ENCODE measurements around the gene ROPN1.
"Not testable (repeated sequence)": the region's sequence is repeated elsewhere in the genome, so short reads cannot be mapped to it uniquely, and the experiment has no call there.

The ROPN1 gene

GRCh38 chr3:123986427-123986826 is 5.5 kb downstream of the ROPN1 start:
- DNase-seq = no peak

DNA sequence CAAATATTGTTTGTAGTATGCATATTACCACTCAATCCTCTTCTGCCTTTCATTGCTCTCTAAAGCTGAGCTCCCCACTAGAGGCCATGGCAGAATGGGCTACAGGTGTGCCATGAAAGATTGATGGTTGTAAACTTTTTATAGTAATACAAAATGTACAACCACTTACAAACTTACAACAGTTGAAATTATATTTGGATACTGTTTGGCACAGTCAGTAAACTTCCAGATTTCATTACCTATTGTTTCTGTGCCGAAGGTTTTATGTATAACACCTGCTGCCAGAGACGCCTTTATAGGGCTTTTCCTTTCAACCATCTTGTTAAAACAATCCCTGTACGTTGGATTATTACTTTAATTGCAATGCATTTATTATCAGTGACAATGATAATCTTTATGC is 7.0 kb downstream of the ROPN1 start:
- no peak for DNase-seq

DNA sequence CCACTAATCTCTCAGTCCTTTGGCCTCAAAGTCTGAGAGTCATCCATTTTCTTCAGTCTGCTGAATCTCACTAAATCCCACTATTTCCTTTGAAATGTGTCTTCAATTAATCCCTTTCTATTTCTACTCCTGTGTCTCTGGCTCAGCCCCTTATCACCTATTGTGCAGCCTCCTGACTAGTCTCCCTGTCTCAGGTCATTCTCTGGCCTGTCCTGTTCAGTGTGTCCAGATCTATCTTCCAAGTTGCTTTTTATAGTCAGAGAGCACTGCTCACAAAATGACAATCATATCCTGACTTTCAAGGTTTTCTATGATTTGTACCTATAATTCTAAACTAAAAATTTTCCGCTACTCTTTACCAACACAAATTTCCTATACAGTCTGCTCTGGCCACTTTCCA is 7.6 kb downstream of the ROPN1 start:
- no peak for DNase-seq

DNA sequence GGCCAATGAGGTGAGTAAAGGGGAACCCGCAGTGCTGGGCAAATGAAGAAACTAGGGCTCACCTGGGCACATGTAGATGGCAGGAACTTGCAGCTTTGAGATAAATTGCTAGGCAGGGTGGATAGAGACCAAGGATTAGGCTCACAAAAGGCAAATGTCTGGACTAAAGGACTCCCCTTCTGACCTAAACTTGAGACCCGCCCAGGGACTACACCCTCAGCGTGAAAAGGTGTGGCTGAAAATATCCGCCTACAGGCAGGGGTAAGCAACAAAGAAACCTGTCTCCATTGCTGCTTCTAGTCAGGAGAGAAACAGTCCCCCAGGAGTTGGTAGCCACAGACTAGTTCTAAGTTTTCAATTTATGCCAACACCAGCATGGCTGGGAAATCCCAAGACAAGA is 10.6 kb downstream of the ROPN1 start:
- not testable (repeated sequence) for DNase-seq

- no peak for DNase-seq
Observed at GRCh38 chr3:123980539-123980938, 11.4 kb downstream of the ROPN1 start.

DNA sequence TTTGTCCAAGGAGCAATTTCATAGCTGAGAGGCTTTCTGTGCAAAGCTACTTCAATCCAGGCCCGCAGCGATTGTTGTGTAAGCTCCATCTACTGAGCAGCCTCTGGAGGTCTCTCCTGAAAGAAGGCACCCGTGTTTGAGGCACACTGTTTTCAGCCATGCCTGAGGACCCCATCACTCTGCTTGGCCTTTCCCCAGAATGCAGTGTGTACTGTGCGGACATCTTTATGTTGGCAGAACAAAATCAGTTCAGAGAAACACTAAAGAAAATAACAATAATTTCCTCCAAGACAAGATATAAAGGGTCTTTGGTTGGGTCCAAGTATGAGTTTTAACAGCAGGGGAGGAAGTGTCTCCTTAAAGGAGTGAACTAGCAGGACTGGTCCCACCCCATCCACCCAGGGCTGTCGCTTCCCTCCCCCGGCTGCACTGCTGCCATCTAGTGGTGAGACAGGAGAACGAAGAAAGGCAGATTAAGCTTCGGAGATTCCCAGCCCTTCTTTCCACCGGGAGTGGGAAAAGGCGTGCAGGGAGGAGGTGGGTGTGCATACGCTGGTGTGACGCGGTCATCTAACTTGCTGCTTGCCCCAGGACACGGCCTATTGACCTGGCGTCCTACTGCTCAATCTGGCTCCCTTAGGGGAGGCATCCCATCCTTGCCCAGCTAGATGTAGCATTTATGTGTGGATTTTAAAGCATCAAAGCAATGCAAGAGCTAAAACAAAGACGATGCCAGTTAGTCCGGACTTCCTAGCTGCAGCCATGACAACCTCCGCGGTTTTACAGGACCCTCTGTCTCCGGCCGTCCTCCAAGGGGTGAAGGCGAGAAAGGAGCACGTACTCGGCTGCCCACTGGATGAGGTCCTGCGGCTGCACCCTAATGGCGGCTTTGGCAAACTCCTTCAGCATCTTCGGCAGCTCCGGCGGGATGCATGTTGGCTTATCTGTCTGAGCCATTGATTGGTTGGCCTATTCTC is 12.1 kb downstream of the ROPN1 start:
- peak; percentile 39 for DNase-seq

GRCh38 chr3:123976904-123977303 is 15.0 kb downstream of the ROPN1 start:
- DNase-seq = not testable (repeated sequence)

DNA sequence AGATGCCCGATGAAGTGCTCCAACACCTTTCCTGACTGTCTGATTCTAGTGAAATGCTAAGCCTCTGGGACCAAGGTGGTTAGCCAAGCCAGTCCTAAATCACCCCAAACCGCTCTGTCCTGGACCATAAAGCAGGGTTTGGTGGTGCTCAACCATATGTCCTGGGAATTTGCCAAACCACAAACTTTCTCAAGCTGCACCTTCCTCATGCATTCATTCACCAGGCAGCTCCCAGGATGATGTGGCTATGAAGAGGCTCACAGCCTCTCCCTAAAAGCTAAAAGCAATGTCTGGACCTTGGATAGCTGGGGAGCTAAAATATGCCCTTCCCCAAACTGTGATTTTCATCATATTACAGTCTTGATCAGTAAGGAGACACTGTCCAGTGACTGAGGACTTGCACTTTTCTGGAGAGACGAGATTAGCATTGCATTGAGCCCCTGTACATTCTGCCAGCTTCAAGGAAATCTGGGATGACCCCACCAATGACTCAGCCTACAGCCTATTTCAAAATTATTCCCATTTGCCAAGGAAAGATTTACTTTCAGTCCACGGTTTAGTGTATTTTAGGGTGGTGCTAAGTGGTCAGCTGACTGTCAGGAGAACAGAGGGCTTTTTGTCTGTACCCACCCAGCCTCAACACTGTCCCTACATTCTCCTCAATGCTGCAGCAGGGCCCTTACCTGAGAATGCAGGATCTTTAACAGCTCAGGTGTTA is 15.6 kb downstream of the ROPN1 start:
- DNase-seq = not testable (repeated sequence)

DNA sequence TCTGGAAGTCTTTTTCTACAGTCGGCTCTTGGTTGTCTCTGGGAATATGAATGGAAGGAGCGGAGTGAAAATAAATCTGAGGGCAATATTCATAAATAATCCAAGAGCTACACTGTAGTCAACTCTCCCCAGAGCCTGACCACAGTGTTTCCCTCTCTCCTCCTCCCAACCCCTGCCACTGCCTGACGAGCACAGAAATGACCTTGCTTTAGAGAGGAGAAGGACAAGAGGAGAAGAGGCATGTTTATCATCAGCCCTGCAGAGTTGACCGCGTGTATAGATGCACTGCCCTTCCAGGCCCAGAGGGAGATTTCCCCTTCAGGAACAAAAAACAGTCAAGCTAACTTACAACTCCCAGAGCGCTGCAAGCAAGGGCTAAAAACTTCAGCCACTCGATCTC is 16.9 kb downstream of the ROPN1 start:
- DNase-seq = not testable (repeated sequence)

DNA sequence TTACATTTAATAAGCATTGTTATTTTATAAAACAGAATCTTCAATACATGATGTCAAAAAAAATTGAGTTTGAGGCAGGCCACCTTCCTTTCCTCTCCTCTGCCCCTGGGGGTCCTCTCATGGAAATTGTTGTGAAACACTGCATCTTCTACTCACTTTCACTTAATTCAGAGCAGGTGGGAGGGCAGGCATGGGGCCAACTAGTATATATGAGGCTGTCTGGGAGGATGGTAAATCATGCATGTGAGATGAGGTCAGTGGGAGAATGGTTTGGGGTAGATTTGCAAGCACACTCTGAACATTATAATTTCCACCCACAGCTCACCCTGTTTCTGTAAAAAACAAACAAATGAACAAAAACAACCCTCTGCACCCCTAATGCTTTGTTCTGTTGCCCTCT is 20.5 kb downstream of the ROPN1 start:
- DNase-seq = no peak

DNA sequence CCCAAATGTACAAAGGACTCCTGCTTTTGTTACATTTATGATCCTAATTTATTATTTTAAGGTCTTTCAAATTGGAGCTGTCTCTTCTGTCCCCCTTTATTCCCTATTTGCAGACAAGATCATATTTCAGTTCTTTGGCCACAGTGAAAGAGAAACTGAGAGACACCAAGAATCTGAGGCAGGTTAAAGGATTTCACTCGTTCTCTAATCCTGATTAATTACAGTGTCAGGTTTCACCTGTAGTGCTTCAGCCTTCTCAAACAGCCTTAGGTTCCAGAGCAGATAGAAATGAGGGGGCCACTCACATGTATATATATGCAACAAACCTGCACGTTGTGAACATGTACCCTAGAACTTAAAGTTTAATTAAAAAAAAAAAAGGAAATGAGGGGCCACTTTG is 24.7 kb downstream of the ROPN1 start:
- not testable (repeated sequence) for DNase-seq

- not testable (repeated sequence) for DNase-seq
Observed at GRCh38 chr3:123966799-123967198, 25.1 kb downstream of the ROPN1 start.

DNA sequence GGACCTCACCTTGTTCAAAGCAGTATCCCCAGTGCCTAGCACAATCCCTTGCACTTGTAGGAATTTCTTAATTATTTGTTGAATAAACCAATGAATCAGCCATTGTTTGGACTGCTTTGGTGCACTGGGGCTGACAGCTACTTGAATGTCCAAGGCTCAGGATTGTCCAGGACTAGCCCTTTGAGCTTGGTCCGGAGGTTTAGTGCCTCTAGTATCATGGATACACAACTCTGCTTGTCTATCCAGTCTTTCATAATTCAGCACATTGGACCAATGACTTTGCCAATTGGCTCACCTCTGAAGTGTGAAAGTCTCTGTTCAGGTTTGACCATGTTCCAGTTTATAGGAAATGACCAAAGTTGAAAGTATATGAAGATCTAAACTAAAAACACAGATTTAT is 27.1 kb downstream of the ROPN1 start:
- not testable (repeated sequence) for DNase-seq

- no peak for DNase-seq
Observed at GRCh38 chr3:123961508-123961856, 30.4 kb downstream of the ROPN1 start.

DNA sequence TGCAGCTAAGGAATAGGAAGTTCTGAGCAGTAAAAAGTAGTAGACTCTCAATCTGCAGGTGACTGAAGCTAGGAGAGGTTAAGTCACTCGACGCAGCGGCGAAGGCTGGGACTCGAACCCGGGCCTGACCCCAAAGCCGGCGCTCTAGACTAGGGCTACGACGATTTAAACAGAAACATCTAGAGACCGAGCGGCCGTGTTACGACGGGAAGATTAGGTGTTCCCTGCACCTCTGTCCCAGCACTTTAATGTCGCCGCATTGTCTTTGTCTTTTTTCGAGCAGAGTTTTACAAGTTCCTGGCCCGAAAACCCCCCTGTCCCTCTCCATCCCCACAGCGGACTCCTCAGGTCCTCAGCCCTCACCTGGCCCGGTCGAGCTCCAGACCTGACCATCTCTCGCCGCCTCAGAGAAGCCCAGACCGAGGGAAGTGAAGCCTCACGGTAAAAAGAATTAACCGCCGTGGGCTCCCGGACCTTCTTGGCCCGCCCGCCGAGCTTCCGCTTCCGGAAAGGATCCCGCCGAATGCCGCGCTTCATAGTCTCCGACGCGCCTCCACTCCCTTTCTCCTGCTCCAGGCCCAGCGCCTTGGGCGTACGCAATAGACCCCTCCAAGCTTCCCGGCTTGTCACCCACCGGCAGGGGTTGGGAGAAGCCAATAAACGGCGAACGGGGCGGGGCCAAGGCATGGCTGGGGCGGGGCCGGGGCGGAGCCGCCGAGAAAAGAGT is 31.0 kb downstream of the ROPN1 start, which contains the start of gene CCDC14:
TSS of gene CCDC14 (minus strand) at position 449 of the 727 bp plus-strand sequence. CDS start at position 393, 56 bp downstream.
- DNase-seq = peak; percentile 93

DNA sequence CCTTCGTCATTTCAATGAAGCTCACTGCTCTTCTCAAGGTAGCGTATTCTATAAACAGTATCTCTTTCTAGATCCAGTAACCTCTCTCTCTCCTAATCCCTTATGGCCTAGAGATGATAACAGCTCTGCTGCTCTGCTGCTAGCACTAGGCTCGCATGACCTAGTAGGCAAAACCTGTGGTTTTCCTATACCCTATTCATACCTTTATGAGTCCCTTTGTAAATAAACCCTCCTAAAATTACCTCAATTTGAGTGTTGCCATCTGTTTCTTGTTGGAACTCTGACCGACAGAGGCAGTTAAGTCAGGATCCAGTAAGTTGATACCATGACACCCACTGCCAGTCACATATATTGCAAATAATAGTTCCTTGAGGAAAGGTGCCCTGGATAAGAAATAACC is 38.2 kb downstream of the ROPN1 start:
- peak; percentile 96 for DNase-seq

DNA sequence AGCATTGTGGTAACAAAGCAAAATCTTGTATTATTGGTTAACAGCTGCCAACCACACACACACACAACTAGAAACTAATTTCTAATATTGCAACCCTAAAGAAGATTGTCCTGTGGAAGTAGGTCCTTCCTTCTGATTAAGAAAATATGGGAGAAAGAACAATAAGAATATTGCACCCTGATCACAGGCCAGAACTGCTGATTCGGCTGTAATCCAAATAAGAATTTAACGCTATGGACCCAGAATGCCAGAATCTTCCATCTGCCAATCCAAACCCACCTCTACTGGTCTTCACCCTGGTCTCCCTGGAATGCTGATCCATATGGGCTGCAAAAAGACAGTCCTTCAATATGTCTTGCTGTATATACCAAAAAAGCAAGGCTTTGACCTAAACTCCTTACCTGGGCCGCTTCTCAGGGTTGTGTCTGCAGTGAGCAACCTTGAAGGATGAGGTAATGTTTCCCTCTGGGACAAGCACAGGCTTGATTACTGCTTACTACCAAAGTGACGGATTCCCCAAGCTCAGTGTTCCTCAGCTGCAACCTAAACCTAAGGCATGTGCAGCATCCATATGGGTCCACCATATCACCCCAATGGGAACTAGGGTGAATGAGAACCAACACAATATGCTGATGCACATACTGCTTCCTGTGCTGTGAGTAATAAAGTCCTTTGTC is 38.9 kb downstream of the ROPN1 start:
- DNase-seq = no peak

GRCh38 chr3:123951522-123952447 is 40.1 kb downstream of the ROPN1 start:
- no peak for DNase-seq

GRCh38 chr3:123949641-123950040 is 42.3 kb downstream of the ROPN1 start:
- no peak for DNase-seq

DNA sequence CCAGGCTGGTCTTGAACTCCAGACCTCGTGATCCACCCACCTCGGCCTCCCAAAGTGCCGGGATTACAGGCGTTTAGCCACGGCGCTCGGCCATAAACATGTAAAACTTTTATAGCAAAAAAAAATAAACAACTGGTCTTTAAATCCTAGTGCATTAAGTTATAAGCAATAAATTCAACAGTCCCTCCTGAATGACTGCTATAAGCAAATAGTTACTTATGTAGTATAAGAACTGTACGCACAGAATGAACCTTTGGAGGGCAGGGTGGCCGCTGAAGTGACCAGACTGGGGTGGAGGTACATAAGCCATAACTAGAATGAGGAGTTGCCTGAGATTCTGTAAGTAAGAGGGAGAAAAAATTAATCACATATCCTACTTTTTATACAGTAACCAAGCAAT is 43.5 kb downstream of the ROPN1 start:
- no peak for DNase-seq

- DNase-seq = no peak
Observed at GRCh38 chr3:123947482-123947881, 44.4 kb downstream of the ROPN1 start.

DNA sequence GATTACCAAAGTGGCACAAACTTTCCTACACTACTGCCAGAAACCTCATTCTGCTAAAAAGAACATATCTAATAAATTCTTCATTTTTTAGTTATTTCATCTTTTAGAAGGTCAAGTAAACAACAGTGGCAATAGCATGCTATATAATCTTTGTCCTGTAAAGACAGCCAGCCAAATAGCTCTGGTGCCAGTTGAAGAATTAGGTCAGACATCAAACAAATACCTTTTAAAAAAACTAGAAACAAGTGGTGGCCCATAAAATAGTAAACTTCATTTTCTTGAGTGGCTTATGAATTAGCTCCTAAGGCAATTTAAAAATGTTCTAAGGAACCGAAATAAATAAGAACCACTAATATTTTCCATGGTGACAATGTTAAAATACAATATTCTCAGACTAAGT is 50.4 kb downstream of the ROPN1 start:
- DNase-seq = no peak

Measured in NCI-H526 treated with DMSO at 0.1 percent for 48 hours (cell line).